ENCODE data around the gene ADAMTS9.

ADAMTS9 gene

DNA sequence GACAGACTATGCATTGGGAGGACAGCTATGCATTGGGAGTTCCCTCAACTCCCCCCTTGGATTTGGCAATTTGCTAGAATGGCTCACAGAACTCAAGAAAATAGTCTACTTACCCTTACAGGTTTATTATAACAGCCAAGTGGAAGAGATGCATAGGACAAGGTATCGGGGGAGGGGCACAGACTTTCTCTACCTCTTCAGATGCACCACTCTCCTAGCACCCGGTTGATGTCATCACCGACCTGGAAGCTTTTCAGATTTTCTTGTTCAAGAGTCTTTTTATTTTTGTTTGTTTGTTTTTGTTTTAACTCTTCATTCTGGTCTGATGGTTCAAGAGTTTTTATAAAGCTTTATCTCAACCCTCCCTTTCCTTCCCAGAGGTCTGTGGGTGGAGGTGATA, 20.7 kb upstream of the ADAMTS9 start:
- in situ Hi-C loops (cut with HindIII; ENCODE audit: low sequenced_read_pairs), result no loop called here
- TF ChIP-seq, protein P1, sequence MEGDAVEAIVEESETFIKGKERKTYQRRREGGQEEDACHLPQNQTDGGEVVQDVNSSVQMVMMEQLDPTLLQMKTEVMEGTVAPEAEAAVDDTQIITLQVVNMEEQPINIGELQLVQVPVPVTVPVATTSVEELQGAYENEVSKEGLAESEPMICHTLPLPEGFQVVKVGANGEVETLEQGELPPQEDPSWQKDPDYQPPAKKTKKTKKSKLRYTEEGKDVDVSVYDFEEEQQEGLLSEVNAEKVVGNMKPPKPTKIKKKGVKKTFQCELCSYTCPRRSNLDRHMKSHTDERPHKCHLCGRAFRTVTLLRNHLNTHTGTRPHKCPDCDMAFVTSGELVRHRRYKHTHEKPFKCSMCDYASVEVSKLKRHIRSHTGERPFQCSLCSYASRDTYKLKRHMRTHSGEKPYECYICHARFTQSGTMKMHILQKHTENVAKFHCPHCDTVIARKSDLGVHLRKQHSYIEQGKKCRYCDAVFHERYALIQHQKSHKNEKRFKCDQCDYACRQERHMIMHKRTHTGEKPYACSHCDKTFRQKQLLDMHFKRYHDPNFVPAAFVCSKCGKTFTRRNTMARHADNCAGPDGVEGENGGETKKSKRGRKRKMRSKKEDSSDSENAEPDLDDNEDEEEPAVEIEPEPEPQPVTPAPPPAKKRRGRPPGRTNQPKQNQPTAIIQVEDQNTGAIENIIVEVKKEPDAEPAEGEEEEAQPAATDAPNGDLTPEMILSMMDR (IDR thresholded peaks at IDR 0.05; ENCODE audit: low read depth, low read length), result no peak
- H3K4me3 ChIP-seq (ENCODE audit: low read depth, low read length), result no peak overlapping the region
- DNase-seq (ENCODE audit: low read depth, low spot score), result no peak

DNA sequence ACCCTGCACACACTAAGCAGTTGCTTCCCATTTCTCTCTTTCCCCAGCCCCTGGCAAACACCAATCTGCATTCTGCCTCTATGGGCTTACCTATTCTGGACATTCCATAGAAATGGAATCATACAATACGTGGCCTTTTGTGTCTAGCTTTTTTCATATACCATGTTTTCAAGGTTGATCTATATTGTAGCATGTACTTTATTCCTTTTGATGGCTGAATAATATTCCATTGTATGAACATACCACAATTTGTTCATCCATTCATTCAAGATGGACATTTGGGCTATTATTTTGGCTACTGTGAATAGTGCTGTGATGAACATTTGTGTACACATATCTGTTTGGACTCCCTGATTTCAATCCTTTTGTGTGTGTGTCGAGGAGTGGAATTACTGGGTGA, 18.1 kb upstream of the ADAMTS9 start:
- TF ChIP-seq, protein P1 (IDR thresholded peaks at IDR 0.05; ENCODE audit: low read depth, low read length), result no peak
- no peak overlapping the region for H3K4me3 ChIP-seq (ENCODE audit: low read depth, low read length)
- no peak for DNase-seq (ENCODE audit: low read depth, low spot score)
- in situ Hi-C loops (cut with HindIII; ENCODE audit: low sequenced_read_pairs), result no loop called here

DNA sequence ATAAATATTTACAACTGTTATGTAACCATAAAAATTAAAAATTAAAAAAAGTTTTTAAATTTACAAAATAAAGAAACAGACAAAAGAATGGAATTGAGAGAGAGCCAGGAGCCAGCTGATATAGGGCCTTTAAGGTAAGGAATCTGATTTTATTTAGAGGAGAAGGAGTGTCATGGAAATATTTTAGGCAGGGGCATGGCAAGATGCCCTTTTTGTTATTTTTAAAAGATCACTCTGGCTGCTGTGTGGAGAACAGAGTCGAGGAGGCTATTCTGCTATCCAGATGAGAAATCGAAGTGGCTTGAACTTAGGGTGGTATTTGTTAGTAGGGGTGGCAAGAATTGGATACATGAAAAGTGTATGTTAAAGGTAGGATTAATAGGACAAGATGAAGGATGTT, 9.1 kb upstream of the ADAMTS9 start:
- in situ Hi-C loops (cut with HindIII; ENCODE audit: low sequenced_read_pairs), result no loop called here
- TF ChIP-seq, protein P1 (IDR thresholded peaks at IDR 0.05; ENCODE audit: low read depth, low read length), result no peak
- DNase-seq (ENCODE audit: low read depth, low spot score), result no peak
- no peak overlapping the region for H3K4me3 ChIP-seq (ENCODE audit: low read depth, low read length)

DNA sequence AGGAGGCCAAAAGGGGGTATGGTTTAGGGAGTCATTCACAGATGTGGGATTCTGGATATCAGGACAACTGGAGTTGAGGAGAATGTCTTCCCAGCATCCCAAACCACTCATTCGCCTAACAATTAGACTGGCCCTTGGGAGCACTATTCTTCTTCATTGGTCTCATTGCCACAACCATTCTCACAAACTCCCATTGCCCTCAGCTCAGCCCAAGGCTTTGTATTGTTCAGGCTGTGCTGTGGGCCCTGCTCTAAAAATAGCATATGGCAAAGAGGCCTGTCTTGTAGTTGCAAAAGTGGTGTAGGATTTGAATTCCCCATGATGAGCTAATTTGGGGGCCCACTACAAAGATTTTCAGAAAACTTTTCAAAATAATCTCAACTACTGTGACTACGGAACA, 6.3 kb upstream of the ADAMTS9 start:
- in situ Hi-C loops (cut with HindIII; ENCODE audit: low sequenced_read_pairs), result no loop called here
- TF ChIP-seq, protein P1 (IDR thresholded peaks at IDR 0.05; ENCODE audit: low read depth, low read length), result no peak
- no peak overlapping the region for H3K4me3 ChIP-seq (ENCODE audit: low read depth, low read length)
- DNase-seq (ENCODE audit: low read depth, low spot score), result no peak

DNA sequence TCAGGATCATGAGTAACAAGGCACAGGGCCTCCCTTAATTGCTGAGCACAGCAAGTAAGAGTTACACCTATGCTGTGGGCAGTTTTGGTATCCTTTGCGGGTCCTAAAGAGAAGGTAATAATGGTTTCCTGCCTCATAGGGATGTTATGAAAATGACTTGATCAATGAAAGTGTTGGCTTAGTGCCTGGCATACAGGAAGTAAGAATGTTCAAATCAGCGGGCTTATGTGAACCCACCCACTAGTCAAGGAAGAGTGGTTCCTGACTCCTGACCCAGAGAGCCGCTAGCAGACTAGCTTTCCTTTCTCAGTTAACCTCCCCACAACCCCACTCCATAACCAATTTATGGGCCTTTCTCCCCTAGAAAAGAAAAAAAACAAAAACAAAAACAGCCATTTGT, 5.2 kb upstream of the ADAMTS9 start:
- in situ Hi-C loops (cut with HindIII; ENCODE audit: low sequenced_read_pairs), result no loop called here
- H3K4me3 ChIP-seq (ENCODE audit: low read depth, low read length), result no peak overlapping the region
- no peak for DNase-seq (ENCODE audit: low read depth, low spot score)
- TF ChIP-seq, protein P1 (IDR thresholded peaks at IDR 0.05; ENCODE audit: low read depth, low read length), result no peak

DNA sequence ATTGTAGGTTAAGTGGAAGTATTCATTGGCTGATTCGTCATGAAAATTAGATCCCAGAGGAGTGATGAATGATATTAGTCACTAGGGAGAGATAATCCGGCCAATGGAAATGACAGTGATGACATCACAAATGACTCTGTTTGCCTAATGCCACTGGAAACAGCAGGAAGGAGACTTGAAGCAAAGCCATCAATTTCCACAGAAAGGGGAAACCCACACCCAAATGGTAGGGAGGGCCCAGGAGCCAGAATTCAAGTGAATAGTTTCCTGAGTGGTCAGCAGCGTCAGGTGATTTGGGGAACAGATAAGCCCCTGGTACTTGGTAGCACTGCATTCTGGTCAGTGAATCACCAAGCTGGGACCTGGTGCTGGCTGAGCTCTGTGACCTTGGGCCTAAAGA, 3.3 kb upstream of the ADAMTS9 start:
- TF ChIP-seq, protein P1 (IDR thresholded peaks at IDR 0.05; ENCODE audit: low read depth, low read length), result no peak
- no peak overlapping the region for H3K4me3 ChIP-seq (ENCODE audit: low read depth, low read length)
- in situ Hi-C loops (cut with HindIII; ENCODE audit: low sequenced_read_pairs), result no loop called here
- DNase-seq (ENCODE audit: low read depth, low spot score), result no peak
